Astrocyte (in vitro differentiated cells and primary cell): Measurements from ENCODE around the gene CRYGN. TPM values are rescaled to one million over a fixed set of nuclear protein-coding genes. Genes with fewer than 3 reads are reported as not detected.

Experiments used
- DNase-seq: peaks from one replicate; pipeline ENCODE4 v3.0.0-alpha.2; 2010; ENCODE audit warnings: low read depth
- FAIRE-seq: peaks from 2 replicates; lab custom pipeline; 2011; peaks lifted over from hg19 to GRCh38; lab: Jason Lieb, UNC
- H2AFZ ChIP-seq: 2 replicates; pipeline ENCODE4 v1.6.0; 2012; ENCODE audit warnings: low read depth, low read length, inconsistent platforms
- H3K27ac ChIP-seq: 2 replicates; pipeline ENCODE4 v1.5.1; 2011; ENCODE audit warnings: low read depth, low read length, inconsistent platforms
- H3K27me3 ChIP-seq: 2 replicates; pipeline ENCODE4 v1.6.0; 2011; ENCODE audit warnings: low read length, inconsistent platforms; ENCODE audit not compliant: insufficient read depth
- H3K36me3 ChIP-seq: 2 replicates; pipeline ENCODE4 v1.5.1; 2011; ENCODE audit warnings: low read length, inconsistent platforms; ENCODE audit not compliant: insufficient read depth
- H3K4me1 ChIP-seq: 2 replicates; pipeline ENCODE4 v1.5.1; 2011; ENCODE audit warnings: low read length, inconsistent platforms; ENCODE audit not compliant: insufficient read depth
- H3K4me2 ChIP-seq: 2 replicates; pipeline ENCODE4 v1.6.0; 2012; ENCODE audit warnings: low read length, inconsistent platforms
- H3K4me3 ChIP-seq: 2 replicates; pipeline ENCODE4 v1.5.1; 2011; ENCODE audit warnings: low read depth, mild to moderate bottlenecking, low read length, inconsistent platforms; ENCODE audit not compliant: insufficient read depth
- H3K79me2 ChIP-seq: 2 replicates; pipeline ENCODE4 v1.6.0; 2012; ENCODE audit warnings: mild to moderate bottlenecking, low read length, inconsistent platforms; ENCODE audit not compliant: insufficient read depth
- H3K9ac ChIP-seq: 2 replicates; pipeline ENCODE4 v1.6.0; 2012; ENCODE audit warnings: mild to moderate bottlenecking, low read length, inconsistent platforms
- H3K9me3 ChIP-seq: 2 replicates; pipeline ENCODE4 v1.5.1; 2012; ENCODE audit warnings: low read depth, mild to moderate bottlenecking, low read length, inconsistent platforms; ENCODE audit not compliant: insufficient read depth
- H4K20me1 ChIP-seq: 2 replicates; pipeline ENCODE4 v1.6.0; 2012; ENCODE audit warnings: low read length, inconsistent platforms; ENCODE audit not compliant: insufficient read depth
- H3K27ac Mint-ChIP-seq: one replicate; pipeline ENCODE4 v1.8.0; 2021; ENCODE audit warnings: mild to moderate bottlenecking, mixed read lengths; ENCODE audit not compliant: unreplicated experiment
- H3K27me3 Mint-ChIP-seq: one replicate; pipeline ENCODE4 v1.8.0; 2021; ENCODE audit warnings: low read depth, mixed read lengths; ENCODE audit not compliant: unreplicated experiment
- H3K36me3 Mint-ChIP-seq: one replicate; pipeline ENCODE4 v1.8.0; 2021; ENCODE audit warnings: low read depth, mixed read lengths; ENCODE audit not compliant: unreplicated experiment
- H3K4me1 Mint-ChIP-seq: one replicate; pipeline ENCODE4 v1.8.0; 2021; ENCODE audit warnings: low read depth, mixed read lengths; ENCODE audit not compliant: unreplicated experiment
- H3K4me3 Mint-ChIP-seq: one replicate; pipeline ENCODE4 v1.8.0; 2021; ENCODE audit warnings: mild to moderate bottlenecking, moderate library complexity, mixed read lengths; ENCODE audit not compliant: unreplicated experiment
- H3K9me3 Mint-ChIP-seq: one replicate; pipeline ENCODE4 v1.8.0; 2021; ENCODE audit warnings: mild to moderate bottlenecking, mixed read lengths; ENCODE audit not compliant: unreplicated experiment
- EZH2 ChIP-seq: IDR thresholded peaks from 2 replicates; pipeline ENCODE4 v1.6.1; 2012; ENCODE audit warnings: mild to moderate bottlenecking, low read length, inconsistent platforms; ENCODE audit not compliant: insufficient read depth
- total RNA-seq: library from RNA; stranded (reverse); gene quantifications from 2 replicates; pipeline ENCODE4 v1.2.1, GENCODE V29; 2021
- TF ChIP-seq, protein P1 (sequence below): IDR thresholded peaks from 2 replicates; pipeline ENCODE4 v1.5.1; 2011; ENCODE audit warnings: low read depth, mild to moderate bottlenecking, inconsistent platforms, low read length, moderate library complexity; ENCODE audit not compliant: insufficient read depth

CRYGN gene
- total RNA-seq, 1 donor from 2014 or later = not detected

DNA sequence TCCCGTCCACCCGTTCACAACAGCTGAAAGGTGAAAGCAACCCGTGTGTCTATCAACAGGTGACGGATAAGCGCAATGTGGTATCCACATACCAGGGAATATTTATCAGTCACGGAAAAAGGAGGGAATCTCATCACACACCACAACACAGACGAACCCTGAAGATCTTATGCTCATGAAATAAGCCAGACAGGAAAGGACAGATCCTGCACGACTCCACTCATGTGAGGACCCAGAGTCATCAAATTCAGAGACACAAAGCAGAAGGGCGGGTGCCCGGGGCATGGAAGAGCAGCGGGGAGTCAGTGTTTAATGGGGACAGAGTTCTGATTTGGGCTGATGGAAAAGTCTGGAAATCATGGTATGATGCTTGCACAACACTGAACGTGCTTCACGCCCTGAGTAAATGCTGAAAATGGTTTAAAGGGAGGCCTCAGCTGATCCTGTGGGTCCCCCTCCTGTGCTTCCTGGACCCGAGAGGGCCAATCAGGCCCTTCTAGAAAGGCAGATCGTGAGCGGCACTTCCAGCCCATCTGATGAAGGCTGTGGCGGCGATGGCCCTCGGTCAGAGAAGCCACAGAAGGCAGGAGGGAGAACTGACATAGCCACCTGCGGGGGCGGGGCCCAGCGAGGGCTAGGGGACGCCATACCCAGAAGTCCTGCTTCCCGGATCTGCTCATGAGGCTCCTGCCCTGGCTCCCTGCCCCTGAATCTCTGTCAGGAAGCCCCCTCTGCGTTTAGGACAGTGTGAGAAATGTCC lies 49.2 kb downstream of the CRYGN start:
- DNase-seq (no peak), FAIRE-seq (no peak)
- Histone ChIP-seq H3K79me2 (no peaks in the 10 kb centered on the region), H3K27me3 (peaks cover 5% of the 10 kb centered on the region), H3K9me3 (no peaks in the 10 kb centered on the region), H3K27ac (no peak overlapping the region), H3K9ac (no peak overlapping the region), H3K4me1 (no peaks in the 10 kb centered on the region), H2AFZ (no peak overlapping the region), H3K36me3 (no peaks in the 10 kb centered on the region), H3K4me2 (no peak overlapping the region), H3K4me3 (no peak overlapping the region), H4K20me1 (no peaks in the 10 kb centered on the region)
- peaks cover 66% of the 10 kb centered on the region for H3K27me3 Mint-ChIP-seq
- no peaks in the 10 kb centered on the region for H3K9me3 Mint-ChIP-seq
- TF ChIP-seq, protein P1, sequence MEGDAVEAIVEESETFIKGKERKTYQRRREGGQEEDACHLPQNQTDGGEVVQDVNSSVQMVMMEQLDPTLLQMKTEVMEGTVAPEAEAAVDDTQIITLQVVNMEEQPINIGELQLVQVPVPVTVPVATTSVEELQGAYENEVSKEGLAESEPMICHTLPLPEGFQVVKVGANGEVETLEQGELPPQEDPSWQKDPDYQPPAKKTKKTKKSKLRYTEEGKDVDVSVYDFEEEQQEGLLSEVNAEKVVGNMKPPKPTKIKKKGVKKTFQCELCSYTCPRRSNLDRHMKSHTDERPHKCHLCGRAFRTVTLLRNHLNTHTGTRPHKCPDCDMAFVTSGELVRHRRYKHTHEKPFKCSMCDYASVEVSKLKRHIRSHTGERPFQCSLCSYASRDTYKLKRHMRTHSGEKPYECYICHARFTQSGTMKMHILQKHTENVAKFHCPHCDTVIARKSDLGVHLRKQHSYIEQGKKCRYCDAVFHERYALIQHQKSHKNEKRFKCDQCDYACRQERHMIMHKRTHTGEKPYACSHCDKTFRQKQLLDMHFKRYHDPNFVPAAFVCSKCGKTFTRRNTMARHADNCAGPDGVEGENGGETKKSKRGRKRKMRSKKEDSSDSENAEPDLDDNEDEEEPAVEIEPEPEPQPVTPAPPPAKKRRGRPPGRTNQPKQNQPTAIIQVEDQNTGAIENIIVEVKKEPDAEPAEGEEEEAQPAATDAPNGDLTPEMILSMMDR = no peak
- TF ChIP-seq EZH2 = no peak
- peaks cover 2% of the 10 kb centered on the region for H3K36me3 Mint-ChIP-seq
- H3K27ac Mint-ChIP-seq = no peak overlapping the region
- H3K4me3 Mint-ChIP-seq = no peak overlapping the region
- peaks cover 6% of the 10 kb centered on the region for H3K4me1 Mint-ChIP-seq

GRCh38 chr7:151389768-151390597 lies 50.0 kb downstream of the CRYGN start:
- peaks cover 2% of the 10 kb centered on the region for H3K36me3 Mint-ChIP-seq
- TF ChIP-seq, protein P1 = no peak
- no peak for TF ChIP-seq EZH2
- no peak overlapping the region for H3K4me3 Mint-ChIP-seq
- Histone ChIP-seq H3K4me1 (no peaks in the 10 kb centered on the region), H3K4me2 (no peak overlapping the region), H3K4me3 (no peak overlapping the region), H3K36me3 (no peaks in the 10 kb centered on the region), H3K79me2 (no peaks in the 10 kb centered on the region), H3K9me3 (no peaks in the 10 kb centered on the region), H4K20me1 (no peaks in the 10 kb centered on the region), H3K27me3 (peaks cover 5% of the 10 kb centered on the region), H2AFZ (no peak overlapping the region), H3K27ac (no peak overlapping the region), H3K9ac (no peak overlapping the region)
- H3K9me3 Mint-ChIP-seq = no peaks in the 10 kb centered on the region
- DNase-seq (no peak), FAIRE-seq (no peak)
- peaks cover 6% of the 10 kb centered on the region for H3K4me1 Mint-ChIP-seq
- no peak overlapping the region for H3K27ac Mint-ChIP-seq
- H3K27me3 Mint-ChIP-seq = peaks cover 68% of the 10 kb centered on the region
